Raji (cell line): Measurements from ENCODE around the gene DUS3L.

Experiments
- POLR2A ChIP-seq: IDR thresholded peaks from 2 replicates; pipeline ENCODE4 v1.6.1; 2011; ENCODE audit warnings: low read depth, low read length, control low read depth; ENCODE audit not compliant: insufficient read depth

The DUS3L gene

GRCh38 chr19:5767949-5768348 lies 23.0 kb downstream of the DUS3L start:
- TF ChIP-seq POLR2A, result no peak

- TF ChIP-seq POLR2A, result no peak
Measured at GRCh38 chr19:5765220-5765619, 25.7 kb downstream of the DUS3L start.

- TF ChIP-seq POLR2A, result no peak
Measured at GRCh38 chr19:5762608-5763217, 28.2 kb downstream of the DUS3L start.

- TF ChIP-seq POLR2A, result no peak
Measured at GRCh38 chr19:5753743-5754142, 37.2 kb downstream of the DUS3L start.

- TF ChIP-seq POLR2A, result no peak
Measured at GRCh38 chr19:5751709-5752108, 39.3 kb downstream of the DUS3L start.

- TF ChIP-seq POLR2A, result no peak
Measured at GRCh38 chr19:5749505-5749904, 41.5 kb downstream of the DUS3L start.

GRCh38 chr19:5743630-5744029 lies 47.3 kb downstream of the DUS3L start:
- TF ChIP-seq POLR2A, result no peak

GRCh38 chr19:5742051-5742450 lies 48.9 kb downstream of the DUS3L start:
- no peak for TF ChIP-seq POLR2A

- no peak for TF ChIP-seq POLR2A
Measured at GRCh38 chr19:5738423-5738822, 52.5 kb downstream of the DUS3L start.
